ENCODE measurements around the gene UXS1. TPM values are rescaled to one million over a fixed set of nuclear protein-coding genes. Genes with fewer than 3 reads are reported as not detected.

UXS1 gene
- total and polyA plus RNA-seq, 2 of the 8 experiments (the other 6 are each of a cell fraction or from before 2014, with no cell fraction given) = 44.5 to 63.4 TPM

DNA sequence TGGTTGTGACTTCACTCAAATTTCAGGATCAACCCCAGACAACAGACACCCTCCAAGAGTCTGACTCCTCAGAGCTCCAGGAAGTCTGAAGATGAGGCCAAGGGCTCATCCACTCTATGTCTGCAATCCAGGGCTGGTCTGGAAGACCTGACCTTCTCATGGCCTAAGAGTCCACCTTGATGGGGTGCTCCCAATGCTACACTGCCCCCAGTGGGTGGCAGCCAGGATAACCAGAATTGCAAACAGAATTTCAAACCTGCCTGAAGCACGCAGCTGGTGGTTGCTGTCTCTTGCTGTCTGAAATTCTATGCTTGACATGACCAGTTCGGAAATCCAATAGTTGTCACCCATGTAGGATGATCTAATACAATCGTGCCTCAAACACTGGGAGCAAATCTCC, 96.0 kb downstream of the UXS1 start:
- WGBS, 2 experiments (ENCODE audit: extremely low coverage in 1 of 2, insufficient coverage in 1 of 2, insufficient read length in 1 of 2, insufficient replicate concordance in 2 of 2, low coverage in 1 of 2, low lambda C conversion rate in 2 of 2, missing lambda C conversion rate in 1 of 2) = 67% methylated on average over 3 of the region's 3 CpGs; no CpG with 5 or more reads in 1 of the 2 experiments
- FAIRE-seq = no peak
- no peak overlapping the region for H4K5ac ChIP-seq (ENCODE audit: insufficient read length, low read depth, low read length)

More for the DNA sequence above, 96.0 kb downstream of the UXS1 start:
- no peak overlapping the region for H2AFZ ChIP-seq (ENCODE audit: low read length)
- H2BK12ac ChIP-seq (ENCODE audit: low read depth, low read length) = no peak overlapping the region
- no peaks in the 10 kb centered on the region for H3K27me3 ChIP-seq (replicated peaks in 1 of 4; ENCODE audit: control insufficient read depth in 3 of 4, extremely low read depth in 1 of 4, insufficient read depth in 3 of 4, low read length in 3 of 4)
- H3K56ac ChIP-seq (replicated peaks; ENCODE audit: insufficient read length, low read depth, low read length) = no peak overlapping the region
- H3K23ac ChIP-seq (ENCODE audit: insufficient read length) = no peak overlapping the region
- ChIA-PET POLR2A (ENCODE audit: partially characterized antibody) (no interaction called here), CTCF (ENCODE audit: partially characterized antibody) (interaction anchor here (1.0 to 1.9 kb wide), 12 partner anchors 9 to 484 kb away, joined by 3 to 7 read pairs (median 3); no protein-coding TSS in a partner anchor)
- H2BK5ac ChIP-seq (ENCODE audit: low read depth, low read length) = no peak overlapping the region
- no peak overlapping the region for H3K9ac ChIP-seq (replicated peaks in 1 of 4; ENCODE audit: extremely low read depth in 1 of 4, low read depth in 3 of 4, low read length in 3 of 4)
- H3K4ac ChIP-seq (replicated peaks; ENCODE audit: insufficient read length, low read depth, low read length) = no peak overlapping the region
- H2BK20ac ChIP-seq (ENCODE audit: low read length) = no peak overlapping the region
- H4K20me1 ChIP-seq (replicated peaks in 1 of 2; ENCODE audit: control insufficient read depth in 1 of 2, insufficient read depth in 2 of 2, low read length in 2 of 2) = peaks cover 0 to 2% of the 10 kb centered on the region in 2 experiments
- H3K4me3 ChIP-seq (ENCODE audit: extremely low read depth in 1 of 4, insufficient read depth in 2 of 4, low read depth in 3 of 4, low read length in 4 of 4) = no peak overlapping the region
- no peak overlapping the region for H2BK15ac ChIP-seq (ENCODE audit: low read length)
- H3K4me2 ChIP-seq (ENCODE audit: insufficient read depth in 1 of 2, low read depth in 2 of 2, low read length in 2 of 2) = no peak overlapping the region
- peaks cover 0 to 10% (median 5%) of the 10 kb centered on the region in 4 experiments; a peak in 3 of 7 replicates for H3K4me1 ChIP-seq (replicated peaks in 1 of 4; ENCODE audit: control insufficient read depth in 3 of 4, insufficient read depth in 4 of 4, low read length in 3 of 4)
- H2AK5ac ChIP-seq (ENCODE audit: low read depth, low read length) = no peak overlapping the region
- H4K91ac ChIP-seq (replicated peaks; ENCODE audit: insufficient read length, low read length) = no peak overlapping the region
- H4K8ac ChIP-seq (ENCODE audit: extremely low read depth, insufficient read depth, low read length) = no peak overlapping the region
- no peaks in the 10 kb centered on the region for H3K9me3 ChIP-seq (ENCODE audit: insufficient read depth in 2 of 2, low read depth in 1 of 2, low read length in 1 of 2)
- no peak overlapping the region for H3K27ac ChIP-seq (ENCODE audit: low read depth, low read length)
- H3K79me2 ChIP-seq (ENCODE audit: control insufficient read depth in 1 of 2, insufficient read depth in 2 of 2, low read length in 2 of 2) = no peaks in the 10 kb centered on the region
- TF ChIP-seq SP2 (IDR thresholded peaks at IDR 0.05; ENCODE audit: low read length) (no peak), RAD21 (IDR thresholded peaks at IDR 0.05 in 1 of 2, conservative IDR thresholded peaks at IDR 0.05 in 1 of 2; ENCODE audit: low read depth in 2 of 2, low read length in 2 of 2) (peak; percentile 62 to 70)
- TF ChIP-seq, protein P1, sequence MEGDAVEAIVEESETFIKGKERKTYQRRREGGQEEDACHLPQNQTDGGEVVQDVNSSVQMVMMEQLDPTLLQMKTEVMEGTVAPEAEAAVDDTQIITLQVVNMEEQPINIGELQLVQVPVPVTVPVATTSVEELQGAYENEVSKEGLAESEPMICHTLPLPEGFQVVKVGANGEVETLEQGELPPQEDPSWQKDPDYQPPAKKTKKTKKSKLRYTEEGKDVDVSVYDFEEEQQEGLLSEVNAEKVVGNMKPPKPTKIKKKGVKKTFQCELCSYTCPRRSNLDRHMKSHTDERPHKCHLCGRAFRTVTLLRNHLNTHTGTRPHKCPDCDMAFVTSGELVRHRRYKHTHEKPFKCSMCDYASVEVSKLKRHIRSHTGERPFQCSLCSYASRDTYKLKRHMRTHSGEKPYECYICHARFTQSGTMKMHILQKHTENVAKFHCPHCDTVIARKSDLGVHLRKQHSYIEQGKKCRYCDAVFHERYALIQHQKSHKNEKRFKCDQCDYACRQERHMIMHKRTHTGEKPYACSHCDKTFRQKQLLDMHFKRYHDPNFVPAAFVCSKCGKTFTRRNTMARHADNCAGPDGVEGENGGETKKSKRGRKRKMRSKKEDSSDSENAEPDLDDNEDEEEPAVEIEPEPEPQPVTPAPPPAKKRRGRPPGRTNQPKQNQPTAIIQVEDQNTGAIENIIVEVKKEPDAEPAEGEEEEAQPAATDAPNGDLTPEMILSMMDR (IDR thresholded peaks at IDR 0.05; ENCODE audit: control extremely low read depth in 1 of 3, insufficient read depth in 1 of 3, low read depth in 1 of 3, low read length in 3 of 3) = peak; percentile 43 to 69 (median 59); a peak in 3 of 4 replicates
- H3K14ac ChIP-seq (ENCODE audit: insufficient read length) = no peak overlapping the region
- no peaks in the 10 kb centered on the region for H3K79me1 ChIP-seq (ENCODE audit: low read depth, low read length)
- peaks cover 5 to 16% (median 14%) of the 10 kb centered on the region in 4 experiments; a peak in 6 of 8 replicates for H3K36me3 ChIP-seq (ENCODE audit: control insufficient read depth in 2 of 4, insufficient read depth in 4 of 4, low read length in 3 of 4)
- DNase-seq (ENCODE audit: low read depth in 1 of 2, low spot score in 2 of 2) = peak in 1 of 2 experiments; percentile 53
- no peak overlapping the region for H3K18ac ChIP-seq (ENCODE audit: extremely low read depth, low read length)
- no peak overlapping the region for H2BK120ac ChIP-seq (replicated peaks; ENCODE audit: low read depth, low read length)
- no peaks in the 10 kb centered on the region for H3K23me2 ChIP-seq (ENCODE audit: low read depth, low read length)

All from H1 (cell line).